Skeletal muscle cell (primary cell): Measurements from ENCODE around the gene PGLYRP3.
"Not testable (repeated sequence)": the region's sequence is repeated elsewhere in the genome, so short reads cannot be mapped to it uniquely, and the experiment has no call there.

Experiments used
- DNase-seq: peaks from one replicate; pipeline ENCODE4 v3.0.0-alpha.2; 2010; ENCODE audit warnings: low read depth
- H3K4me3 ChIP-seq: 2 replicates; pipeline ENCODE4 v1.5.1; 2011; ENCODE audit warnings: low read depth, mild to moderate bottlenecking, control low read depth, low read length, moderate library complexity

PGLYRP3 gene

DNA sequence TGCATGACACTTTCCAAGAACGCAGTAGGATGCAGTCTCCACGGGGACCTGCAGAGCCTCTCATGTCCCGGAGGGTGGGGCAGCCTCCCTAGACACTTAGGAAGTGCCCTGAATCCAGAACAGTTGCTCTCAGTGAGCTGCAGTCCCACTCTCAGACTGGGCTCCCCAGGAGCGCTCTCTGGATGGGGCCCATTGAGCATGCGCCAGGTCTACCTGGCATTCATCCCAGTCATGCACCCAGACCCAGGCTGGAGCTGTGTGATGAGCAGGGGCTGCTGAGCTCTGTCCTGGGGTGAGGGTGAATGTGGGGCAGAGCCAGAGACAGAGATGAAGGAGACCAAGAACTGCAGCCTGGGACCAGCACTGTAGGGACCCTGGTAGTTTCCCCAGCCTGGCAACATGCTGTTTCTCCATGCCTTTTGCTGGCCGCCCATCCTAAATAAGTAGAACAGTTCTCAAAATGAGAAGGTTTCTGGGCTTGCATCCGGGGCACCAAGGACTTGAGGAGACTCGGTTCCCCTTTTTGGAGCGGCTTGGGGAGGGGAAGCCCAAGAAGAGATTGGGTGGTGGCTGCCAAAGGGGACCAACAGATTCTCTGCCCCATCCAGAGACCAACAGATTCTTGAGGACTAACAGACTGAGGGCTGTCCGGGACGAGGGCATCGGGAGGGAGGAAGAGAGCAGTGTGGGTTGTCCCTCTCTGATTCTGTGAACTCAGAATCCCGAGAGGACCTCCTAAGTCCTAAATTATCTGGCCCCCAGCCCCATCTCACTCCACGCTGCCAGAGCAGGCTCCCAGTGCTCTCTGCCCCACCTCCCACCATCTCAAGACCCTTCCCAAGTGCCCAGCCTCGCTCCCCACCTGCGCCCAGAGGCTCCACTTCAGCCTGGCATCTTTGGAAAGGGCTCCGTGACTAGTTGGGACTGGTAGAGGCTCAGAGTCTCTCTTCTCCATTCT lies 36.9 kb upstream of the PGLYRP3 start:
- no peak overlapping the region for H3K4me3 ChIP-seq
- no peak for DNase-seq

DNA sequence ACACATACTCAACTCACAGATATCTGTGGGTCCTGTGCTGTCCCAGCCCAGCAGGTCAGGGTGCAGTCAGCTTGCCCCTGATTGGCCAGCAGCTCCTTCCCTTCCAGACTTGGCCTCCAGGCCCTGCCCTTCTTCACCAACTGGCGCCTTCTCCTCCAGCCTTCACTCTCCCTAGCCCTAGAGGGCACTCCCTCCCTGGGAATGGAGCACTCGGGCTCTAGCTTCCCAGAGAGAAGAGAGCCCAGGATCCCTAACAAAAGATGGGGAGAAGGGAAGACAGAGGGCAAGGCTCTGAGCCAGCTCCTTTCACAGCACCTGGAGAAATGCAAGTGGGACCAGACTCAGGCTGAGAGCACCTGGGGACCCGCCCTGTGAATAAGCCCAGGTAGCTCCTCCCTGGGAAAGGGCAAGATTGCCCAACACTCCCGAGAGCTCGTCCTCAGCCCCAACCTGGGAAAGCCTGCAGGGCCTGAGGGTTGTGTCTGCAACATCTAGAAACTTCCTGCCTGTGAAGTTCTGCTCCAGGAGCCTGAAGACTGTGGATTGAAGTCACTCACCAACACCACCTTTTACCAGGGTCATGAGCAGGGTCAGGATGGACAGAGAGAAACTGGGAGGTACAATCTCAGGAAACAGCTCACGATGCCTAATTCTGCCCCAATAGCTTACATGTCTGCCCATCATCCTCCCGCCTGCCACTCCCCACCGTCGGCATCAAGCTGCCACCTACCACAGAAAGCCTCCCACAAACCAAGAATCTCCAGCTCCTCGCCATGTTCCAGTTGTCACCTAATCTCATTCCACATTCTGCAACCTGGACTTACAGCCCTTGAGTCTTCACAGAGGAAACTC lies 36.0 kb upstream of the PGLYRP3 start, which contains the start of gene PGLYRP4:
PGLYRP4 (minus strand) TSS at position 331 of the 852 bp plus-strand sequence. CDS start 909 bp downstream, outside the sequence.
- DNase-seq = no peak
- H3K4me3 ChIP-seq = no peak within 1 kb of the TSS

DNA sequence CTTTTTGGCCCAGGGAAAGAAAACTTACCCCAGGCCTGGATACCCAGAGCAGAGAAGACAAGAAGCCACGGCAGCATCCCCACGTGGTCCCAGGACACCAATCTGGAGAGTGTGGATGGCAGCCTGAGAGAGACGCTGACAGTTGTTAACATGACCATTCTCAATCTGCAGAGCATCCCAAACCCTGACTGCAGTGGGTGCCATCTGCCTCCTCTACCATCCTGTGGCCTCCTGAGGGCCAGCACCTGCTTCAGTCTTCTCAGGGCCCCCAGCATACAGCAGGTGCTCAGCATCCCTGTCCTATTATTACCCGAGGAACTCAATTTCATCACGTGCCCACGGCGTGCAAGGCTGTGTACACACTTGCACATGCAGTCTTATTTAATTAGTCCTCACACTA lies 35.1 kb upstream of the PGLYRP3 start:
- DNase-seq = no peak
- no peak overlapping the region for H3K4me3 ChIP-seq

DNA sequence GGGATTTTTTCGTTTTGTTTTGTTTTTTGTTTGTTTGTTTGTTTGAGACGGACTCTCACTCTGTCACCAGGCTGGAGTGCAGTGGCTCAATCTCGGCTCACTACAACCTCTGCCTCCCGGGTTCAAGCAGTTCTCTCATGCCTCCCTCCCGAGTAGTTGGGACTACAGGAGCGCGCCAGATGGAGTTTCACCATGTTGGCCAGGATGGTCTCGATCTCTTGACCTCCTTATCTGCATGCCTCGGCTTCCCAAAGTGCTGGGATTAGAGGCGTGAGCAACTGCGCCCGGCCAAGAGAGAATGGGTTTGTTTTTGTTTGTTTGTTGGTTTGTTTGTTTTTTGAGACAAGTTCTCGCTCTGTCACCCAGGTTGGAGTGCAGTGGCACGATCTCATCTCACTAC lies 34.3 kb upstream of the PGLYRP3 start:
- DNase-seq, H3K4me3 ChIP-seq: not testable (repeated sequence)

DNA sequence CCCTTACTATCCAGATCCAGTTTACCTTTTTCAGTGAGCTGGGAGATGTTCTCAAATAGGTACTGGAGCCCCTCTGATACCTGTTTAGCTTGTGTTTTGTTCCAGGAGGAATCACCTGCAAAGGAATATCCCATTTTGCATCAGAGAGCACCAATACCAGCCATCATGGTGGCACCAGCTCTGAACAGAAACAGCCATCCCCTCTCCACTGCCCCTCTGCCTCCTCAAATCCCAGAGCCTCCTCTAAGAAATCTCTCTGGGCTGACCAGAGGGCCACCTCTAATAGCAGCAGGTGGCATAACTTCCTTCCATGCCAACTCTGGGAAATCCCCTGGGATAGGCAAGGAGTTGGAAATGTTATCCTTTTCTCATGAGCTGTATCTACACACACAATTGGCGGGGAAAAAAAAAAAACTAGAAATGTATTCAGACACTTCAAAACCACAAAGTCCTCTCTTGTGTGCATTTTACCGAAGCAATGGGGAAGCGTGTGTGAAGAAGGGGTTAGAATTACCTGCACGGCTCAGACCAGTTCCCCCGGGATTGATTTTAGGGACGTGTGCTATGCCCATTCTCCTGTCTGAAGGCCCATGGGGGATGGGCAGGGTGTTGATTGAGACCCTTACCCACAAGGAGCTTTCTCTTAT lies 33.4 kb upstream of the PGLYRP3 start:
- no peak overlapping the region for H3K4me3 ChIP-seq
- DNase-seq = no peak

DNA sequence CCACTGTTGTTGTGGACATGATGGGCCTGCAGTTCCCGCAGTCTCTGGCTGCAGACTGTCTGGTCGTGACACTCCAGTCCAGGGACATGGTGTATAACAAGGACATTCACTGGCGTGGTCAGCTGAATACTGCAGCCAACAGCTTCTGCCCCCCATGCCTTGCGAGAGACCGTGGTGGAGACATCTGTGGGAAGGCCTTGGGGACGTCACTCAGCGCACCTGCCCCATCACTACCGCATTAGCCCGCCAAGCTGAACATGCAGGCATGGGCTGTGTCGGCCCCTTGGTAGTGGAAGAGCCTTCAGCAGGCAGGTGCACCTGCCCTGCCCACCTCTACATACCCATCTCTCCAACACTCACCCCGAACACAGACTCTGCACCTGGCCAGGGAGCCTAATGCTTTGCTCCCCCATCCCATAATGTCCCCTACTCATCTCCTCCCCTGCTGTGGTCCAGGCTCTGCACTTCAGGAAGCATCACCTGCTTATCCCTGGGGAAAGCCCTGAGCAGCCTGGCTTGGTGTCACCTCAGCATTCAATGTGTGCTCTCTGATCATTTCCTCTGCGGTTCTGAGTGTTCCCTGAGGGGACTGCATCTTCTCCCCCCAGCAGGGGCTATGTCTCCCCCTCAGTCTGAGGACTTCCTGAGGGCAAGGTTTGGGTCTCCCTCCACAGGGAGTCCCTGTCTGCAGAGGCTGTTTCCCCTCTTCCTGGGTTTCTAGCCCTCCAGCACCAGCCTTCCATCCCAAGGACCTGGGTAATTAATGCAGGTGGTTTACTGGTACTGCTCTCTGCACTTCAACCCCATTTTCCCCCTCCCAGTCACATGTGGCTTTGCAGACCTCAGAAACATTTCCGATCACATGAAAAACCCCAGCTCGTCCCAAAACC lies 32.7 kb upstream of the PGLYRP3 start:
- H3K4me3 ChIP-seq = no peak overlapping the region
- no peak for DNase-seq

DNA sequence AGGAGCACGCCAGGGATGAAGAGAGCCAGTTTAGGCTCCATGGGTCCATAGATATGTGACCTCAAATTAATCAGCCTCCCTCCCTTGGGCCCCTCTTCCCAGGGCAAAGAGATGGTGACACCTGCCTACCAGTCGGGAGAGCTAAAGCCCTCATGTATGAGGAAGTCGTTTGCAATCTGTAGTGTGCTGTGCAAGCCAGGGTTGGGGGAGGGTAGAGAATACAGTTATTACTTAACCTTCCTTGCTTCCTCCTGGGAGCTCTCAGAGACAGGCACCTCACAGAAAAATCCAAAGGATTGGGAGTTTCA lies 31.9 kb upstream of the PGLYRP3 start:
- DNase-seq = no peak
- H3K4me3 ChIP-seq = no peak overlapping the region

DNA sequence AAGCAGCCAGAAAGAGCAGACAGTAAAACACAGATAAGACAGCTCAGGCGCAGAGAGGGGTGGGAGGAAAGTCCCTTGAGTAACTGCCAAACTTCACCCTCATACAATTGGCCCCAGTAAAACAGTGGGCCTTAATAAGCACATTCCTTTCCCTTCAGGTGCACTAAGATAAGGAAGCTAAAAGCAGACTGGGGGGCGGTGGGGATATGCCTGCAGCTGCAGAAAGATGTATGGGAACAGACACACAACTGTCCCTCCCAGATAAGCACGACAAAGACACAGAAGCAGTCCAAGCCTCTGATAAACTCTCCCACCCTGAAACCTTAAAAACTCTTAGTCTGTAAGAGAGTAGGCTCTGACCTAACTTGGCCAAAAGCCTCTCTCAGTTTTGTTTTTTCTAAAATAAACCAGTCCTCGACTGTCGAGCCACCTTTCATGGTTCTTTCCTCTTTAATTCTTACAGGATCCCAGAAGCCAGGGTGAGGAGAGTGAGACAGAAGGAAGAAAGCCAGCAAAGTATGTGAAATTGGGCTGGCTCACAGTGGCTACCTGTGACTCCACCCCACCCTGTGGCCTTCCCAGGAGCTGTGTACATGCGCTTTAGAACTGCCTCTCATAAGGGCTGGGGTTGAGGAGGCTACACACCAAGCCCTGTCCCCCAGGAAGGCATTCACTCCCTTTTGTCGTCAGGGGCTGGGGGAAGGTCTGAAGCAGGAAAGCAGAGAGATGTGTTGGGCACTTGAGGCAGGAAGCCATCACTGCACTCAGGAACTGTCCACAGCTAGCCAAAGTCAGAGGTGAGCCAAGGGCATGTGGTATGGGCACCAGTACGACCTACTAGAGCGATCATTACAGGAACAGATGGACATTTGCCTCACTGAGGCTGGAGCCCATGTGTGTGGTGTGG lies 31.3 kb upstream of the PGLYRP3 start:
- DNase-seq = no peak
- H3K4me3 ChIP-seq = no peak overlapping the region

DNA sequence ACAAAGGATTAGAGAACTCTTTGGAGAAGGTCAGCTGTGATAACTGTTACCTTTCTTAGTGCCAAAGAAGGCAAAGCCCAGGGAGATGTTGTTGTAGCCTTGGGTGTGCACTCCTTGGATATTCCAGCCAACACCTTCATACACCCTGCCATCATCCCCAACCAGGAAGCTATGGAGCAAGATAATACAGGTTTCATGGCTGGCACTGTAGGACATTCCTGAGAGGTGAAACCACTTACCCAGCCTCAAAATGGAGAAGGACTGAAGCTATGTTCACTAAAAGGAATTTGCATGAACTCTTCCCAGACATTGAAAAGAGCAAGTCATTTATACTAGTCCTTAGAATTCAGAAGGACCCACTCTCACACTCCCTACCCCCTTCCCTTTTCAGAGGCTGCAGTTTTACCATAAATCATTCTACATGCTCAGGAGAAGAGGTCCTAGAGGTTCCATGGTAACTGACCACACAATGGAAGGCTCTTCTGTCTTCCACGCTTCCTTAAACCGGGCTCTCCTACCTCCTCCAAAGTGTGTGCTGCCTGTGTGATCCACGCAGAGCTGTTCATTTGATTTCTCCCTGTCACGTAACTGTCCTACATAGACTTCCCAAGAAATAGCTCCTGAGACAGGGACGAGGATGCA lies 30.4 kb upstream of the PGLYRP3 start:
- H3K4me3 ChIP-seq = no peak overlapping the region
- DNase-seq = no peak

DNA sequence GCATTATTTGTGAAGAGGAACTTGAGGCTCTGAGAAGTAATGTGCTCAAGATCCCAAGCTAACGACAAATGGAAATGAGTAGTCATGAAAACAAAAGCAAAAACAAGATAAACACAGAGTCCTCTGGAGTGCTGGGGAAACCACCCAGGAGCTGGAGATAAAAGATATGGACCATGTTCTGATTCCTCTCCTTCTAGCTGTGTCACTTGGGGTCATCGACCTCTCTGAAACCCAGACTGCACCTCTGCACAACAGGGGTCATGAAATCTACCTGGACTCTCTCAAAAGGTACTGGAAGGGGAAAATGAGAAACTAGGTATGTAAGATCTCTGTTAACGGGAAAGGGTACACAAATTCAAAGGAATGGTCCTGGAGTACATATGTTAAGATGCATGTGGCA lies 29.4 kb upstream of the PGLYRP3 start:
- H3K4me3 ChIP-seq = no peak overlapping the region
- DNase-seq = no peak

DNA sequence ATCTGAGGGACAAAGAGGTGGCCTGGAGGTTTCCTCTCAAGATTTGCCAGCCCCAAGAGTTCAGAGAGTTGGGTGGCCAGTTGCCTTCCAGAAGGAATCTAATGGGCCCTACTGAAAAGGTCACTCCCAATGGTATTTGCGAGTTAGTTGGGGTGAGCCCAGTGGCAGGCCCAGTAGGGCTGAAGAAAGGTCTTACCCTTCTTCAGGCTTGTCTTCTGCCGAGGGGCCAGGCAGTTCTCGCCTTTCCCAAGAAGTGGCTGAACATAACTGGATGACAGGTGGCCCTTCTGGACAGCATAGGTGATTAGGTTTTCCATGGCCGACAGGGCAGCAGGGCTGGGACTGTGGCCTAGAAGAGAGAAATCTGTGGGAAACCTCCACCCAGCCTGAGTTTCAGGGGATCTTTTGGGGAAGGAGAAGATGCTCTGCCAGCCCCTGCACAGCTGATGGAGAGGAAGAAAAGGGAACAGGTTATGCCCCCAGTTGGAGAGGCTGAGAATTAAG lies 28.7 kb upstream of the PGLYRP3 start:
- no peak overlapping the region for H3K4me3 ChIP-seq
- DNase-seq = no peak

DNA sequence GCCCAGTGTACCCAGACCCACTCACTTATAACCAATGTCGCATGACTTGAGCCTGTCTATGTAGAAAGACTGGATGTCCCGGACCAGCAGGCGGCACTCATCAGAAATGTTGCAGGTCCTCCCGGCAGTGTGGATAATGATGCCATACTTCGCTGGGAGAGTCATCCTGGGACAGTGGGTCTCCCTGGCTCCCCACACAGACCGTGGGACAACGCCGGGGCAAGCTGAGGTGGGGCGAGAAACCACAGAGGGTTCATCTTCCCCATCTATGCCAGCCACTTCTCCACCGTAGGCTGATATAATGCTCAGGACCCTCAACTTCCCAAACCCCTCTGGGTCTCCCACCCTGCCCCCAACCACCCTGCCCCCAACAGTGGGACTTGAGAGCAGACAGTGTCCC lies 27.6 kb upstream of the PGLYRP3 start:
- no peak for DNase-seq
- H3K4me3 ChIP-seq = no peak overlapping the region

DNA sequence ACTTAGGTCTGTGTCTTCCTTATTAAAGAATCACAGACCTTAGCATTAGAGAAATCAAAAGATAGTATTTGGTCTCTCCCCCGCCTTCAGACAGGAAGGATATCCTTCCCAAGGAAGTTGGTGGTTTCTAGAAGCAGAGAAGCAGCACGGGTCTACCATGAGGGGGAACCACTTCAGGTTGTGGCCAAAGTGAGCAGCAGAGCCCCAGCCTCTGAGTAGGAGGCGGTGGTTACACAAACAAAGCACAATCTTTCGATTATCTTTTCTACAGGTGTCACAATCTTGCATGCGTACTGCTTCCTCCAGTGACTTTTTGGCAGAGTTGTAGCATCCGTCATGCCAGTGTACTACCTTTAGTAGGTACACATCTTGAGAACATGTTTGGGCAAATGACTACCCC lies 27.1 kb upstream of the PGLYRP3 start:
- no peak overlapping the region for H3K4me3 ChIP-seq
- DNase-seq = no peak

DNA sequence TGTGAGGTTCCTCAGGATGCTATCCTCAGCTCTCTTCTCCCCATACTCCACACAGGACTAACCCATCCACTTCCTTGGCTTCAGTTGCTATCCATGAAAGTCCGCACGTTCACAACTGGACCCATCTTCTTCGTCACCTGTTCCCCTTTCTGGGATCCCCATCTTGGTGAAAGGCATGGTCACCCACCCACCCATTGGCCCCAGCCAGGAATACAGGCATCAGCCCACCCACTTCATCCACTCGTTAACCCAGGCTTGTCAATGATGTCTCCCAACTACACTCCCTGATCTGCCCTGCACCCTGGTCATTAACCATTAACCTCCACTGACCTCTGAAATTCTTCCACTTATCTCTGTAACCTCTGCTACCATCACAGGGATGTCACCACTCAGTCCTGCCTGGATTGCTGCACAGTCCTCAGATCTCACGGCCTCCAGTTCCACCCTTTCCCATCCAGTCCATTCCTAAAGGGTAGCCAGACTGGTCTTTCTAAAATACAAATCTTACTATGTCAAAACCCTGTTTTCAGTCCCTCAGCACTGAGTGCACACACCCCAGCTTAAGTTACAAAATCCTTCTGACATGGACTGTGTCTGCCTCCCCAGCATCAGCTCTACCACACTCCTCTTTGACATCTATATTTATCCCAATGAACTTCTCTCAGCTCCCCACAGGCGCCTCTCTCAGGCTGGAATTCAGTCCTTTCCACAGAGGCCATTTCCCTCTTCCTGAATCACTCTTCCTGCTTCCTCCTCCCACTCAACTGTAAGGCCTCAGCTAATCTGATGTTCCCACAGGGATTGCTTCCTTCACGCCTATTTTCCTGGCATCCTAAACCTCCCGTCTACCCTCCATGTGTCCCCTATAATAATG lies 25.5 kb upstream of the PGLYRP3 start:
- no peak for DNase-seq

DNA sequence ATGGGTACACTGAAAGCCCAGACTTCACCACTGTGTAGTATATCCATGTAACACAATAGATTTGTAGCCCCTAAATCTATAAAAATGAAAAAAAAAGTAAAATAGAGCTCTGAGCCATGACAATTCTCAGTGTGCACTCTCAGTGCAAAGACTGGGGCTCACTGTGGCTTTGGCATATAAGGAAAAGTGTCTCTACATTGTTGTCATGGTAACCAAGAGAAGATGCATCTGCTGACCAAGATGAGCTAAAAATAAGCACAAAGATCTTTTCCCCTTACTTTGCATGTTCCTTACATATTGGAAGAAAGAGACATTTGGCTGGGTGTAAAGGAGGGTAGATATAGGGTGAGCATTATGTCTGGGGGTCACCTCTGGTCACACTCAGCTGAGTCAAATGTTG lies 23.9 kb upstream of the PGLYRP3 start:
- DNase-seq = no peak
- no peak overlapping the region for H3K4me3 ChIP-seq

More for the DNA sequence above, 25.5 kb upstream of the PGLYRP3 start:
- H3K4me3 ChIP-seq = no peak overlapping the region

DNA sequence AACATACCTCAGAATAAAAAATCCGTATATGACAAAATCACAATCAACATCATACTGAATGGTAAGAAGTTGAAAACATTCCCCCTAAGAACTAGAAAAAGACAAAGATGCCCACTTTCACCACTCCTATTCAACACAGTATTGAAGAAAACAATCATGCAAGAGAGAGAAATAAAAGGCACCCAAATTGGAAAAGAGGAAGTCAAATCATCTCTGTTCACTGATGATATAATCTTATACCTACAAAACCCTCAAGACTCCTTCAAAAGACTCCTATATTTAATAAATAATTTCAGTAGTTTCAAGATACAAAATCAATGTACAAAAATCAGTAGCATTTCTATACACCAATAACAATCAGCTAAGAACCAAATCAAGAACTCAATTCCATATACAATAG lies 21.1 kb upstream of the PGLYRP3 start:
- H3K4me3 ChIP-seq = no peak overlapping the region
- DNase-seq = no peak

DNA sequence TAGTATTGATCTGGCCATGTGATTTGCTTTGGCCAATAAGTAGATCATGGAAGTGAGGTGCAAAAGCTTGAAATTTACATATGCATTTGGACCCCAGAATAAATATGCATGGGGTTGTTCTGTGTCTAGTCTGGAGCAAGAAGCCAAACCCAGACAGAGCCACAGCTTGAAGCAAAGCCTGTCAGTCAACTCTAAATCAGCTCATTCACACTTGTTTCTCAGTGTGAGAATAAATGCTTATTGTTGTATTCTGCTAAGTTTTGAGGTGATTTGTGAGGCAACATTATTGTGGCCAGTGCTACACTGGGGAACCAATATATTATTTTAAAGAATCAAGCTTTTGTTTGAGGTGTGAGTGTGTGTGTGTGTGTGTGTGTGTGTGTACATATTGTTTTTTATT lies 12.2 kb upstream of the PGLYRP3 start:
- no peak overlapping the region for H3K4me3 ChIP-seq
- no peak for DNase-seq
